T-helper 9 cell (primary cell): Measurements from ENCODE around the gene EPB41L4B.
"Not testable (repeated sequence)": the region's sequence is repeated elsewhere in the genome, so short reads cannot be mapped to it uniquely, and the experiment has no call there.

Experiments
- DNase-seq: peaks from one replicate; pipeline ENCODE4 v3.0.0-alpha.2; 2020

EPB41L4B gene

DNA sequence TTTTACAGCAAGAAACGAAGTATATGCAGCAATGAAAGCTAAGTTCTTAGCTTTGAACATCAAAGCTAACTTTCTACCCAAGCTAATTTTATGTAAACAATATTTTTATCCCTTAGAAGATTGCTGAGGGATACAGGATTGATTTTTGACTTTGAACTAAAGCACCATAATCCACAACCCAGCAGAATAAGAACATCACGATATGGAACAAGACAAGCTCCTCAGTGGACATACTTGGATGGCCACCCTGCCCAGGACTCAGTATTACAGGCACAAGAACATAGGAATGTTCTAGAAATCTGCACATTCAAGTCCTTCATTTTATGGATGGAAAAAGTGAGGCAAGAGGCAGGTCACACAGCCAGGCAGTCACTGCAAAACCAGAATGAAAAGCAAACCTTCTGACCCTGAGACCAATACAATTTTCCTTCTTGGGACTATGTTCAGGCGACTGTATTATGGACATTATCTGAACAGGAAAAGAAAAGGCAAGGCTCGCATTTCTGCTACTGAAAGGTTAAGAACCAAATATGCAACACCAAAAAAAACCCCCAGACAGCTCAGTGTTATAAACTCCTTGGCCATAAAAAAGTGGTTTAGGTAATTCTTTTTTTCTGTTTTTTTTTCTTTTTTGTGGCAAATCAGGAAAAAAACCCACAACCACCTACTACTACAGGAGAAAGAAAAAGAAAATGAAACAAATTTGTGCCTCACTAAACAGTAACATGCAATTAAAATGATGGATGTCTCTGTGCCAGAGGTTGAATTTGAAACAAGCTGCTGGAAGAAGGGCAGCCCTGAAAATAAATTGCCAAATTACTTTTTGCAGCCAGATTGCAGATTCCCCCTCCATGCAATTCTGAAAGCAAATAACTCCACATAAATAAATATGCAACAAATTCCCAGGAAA is 25.4 kb downstream of the EPB41L4B start:
- DNase-seq: no peak

DNA sequence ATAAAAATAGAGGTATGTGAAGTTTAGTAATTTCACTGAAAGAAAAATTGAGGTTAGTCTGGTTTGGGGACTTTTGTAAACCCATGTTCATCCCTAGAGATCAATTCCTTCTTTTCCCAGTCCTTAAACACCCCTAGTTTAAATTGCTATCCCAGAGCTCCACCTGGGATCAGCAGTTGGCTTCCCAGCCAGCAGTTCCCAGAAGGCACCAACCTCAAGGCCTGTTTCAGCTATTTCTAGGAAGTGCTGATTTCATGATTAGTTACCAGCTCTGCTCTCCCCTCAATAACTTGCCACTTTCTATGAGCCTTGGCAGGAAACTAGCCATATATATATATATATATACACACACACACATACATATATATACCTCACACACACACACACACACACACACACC is 30.5 kb downstream of the EPB41L4B start:
- DNase-seq: no peak

DNA sequence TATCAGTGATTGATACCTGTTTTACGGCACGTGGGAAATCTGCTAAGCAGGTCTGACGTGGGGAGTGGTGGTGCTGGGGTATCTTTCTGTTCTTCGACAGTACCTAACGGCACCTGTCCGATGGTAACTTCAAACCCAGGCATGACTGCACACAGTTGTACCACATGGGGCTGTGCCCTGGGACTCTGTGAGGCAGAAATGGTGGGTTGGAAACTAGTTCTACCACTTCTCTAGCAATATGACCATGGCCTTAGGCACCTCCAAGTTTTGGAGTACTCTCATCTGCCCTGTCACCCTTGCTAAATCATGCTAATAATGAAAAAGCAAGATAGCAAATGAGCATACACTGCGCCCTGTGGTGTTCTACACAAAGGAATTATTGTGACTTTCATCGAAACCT is 30.9 kb downstream of the EPB41L4B start:
- no peak for DNase-seq

DNA sequence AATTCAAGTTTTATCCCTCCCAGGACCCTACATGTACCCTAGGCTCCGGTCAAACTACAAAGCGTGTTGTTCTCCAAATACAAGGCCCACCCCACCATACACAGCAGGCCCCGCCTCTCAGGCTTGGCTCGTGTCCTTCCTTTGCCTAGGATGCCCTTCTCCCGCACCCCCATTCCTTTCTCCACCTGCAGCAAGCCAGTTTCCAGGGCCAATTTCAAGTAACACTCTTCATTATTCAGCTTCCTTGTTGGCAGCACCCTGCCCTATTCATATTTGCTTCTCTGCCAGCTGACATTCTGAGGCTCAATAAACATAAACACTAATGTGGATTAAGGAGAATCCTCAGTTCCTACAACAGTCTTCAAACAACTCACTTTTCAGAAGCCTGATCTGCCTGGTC is 31.7 kb downstream of the EPB41L4B start:
- DNase-seq: no peak

DNA sequence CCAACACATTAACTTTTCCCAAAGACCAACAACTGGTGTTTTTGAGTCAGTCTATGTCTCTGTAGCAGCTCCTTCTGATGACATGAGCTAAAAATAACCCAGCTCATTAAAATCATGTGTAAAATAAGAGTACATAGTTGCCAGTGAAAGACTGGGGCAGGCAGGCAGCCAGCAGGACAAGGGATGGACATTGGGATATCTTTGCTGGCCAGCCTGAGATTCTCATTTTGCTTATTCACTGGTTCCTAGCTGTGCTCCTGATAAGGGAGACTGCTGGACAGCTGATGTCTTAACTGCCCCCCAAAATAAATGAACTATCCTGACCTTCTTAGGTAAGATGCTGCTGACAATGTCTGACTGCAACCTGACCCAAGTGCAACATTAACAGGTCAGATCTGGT is 33.9 kb downstream of the EPB41L4B start:
- DNase-seq: no peak

DNA sequence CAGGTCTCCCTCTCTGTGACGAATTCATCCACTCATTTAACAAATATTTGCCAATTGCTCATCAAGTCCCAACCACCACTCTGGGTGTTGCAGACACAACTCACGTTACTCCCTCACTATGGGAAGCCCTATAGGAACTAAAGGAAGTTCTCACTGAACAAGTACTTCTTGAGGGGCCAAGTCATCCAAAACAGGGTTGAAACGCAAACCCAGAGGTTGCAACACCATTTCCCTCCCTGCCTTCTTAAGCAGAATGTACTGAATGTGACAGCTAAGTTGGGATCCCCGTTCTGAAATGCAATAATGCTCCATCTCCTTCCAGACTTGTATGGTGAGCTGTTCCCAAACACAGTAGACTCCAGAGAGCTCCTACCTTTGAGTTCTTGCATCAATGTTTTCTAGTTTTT is 34.3 kb downstream of the EPB41L4B start:
- no peak for DNase-seq

DNA sequence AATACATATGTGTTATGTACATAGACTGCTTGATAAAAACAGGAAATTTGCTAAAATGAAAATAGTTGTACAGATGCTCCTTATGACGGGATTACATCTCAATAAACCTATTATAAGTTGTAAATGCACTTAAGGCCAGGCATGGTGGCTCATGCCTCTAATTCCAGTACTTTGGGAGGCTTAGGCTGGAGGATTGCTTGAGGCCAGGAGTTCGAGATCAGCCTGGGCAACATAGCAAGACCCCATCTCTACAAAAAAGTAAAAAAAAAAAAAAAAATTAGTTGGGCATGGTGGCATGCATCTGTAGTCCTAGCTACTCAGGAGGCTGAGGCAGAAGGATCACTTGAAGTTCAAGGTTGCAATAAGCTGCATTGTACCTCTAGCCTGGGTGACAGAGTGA is 37.2 kb downstream of the EPB41L4B start:
- DNase-seq: not testable (repeated sequence)

DNA sequence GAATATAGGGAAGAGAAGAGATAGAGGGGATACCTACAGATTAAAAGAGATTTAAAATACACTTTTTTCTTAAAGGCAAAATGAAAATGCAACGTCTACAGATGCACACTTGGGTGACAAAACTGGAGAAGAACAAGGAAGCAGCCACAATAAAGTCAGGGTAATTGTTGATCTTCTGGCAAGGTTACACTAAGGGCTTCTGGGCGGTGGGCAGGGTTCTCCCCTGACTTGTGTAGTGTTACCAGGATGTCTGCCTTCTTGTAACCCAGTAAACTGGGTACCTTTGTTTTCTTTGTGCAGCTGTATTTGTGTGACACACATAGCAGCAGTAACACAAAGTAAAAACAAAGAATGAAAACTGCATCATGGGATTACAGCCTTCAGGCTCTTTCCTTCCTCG is 37.8 kb downstream of the EPB41L4B start:
- DNase-seq: no peak

DNA sequence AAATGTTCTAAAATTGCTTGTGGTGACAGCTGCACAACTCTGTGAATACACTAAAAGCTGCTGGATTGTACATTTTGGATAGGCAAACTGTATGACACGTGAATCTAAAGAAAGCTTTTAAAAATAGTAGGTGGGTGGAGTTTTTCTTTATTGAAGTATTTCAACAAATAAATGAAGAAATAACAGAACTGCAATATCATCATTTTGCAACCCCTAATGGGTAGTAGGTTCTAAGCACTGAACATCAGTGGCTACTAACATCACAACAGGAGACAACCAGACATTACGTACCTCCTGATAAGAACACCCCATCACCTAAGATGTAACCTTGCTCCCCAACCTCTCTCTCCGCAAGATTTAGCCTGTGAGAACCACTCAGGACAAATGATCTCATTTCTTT is 38.6 kb downstream of the EPB41L4B start:
- DNase-seq: no peak

DNA sequence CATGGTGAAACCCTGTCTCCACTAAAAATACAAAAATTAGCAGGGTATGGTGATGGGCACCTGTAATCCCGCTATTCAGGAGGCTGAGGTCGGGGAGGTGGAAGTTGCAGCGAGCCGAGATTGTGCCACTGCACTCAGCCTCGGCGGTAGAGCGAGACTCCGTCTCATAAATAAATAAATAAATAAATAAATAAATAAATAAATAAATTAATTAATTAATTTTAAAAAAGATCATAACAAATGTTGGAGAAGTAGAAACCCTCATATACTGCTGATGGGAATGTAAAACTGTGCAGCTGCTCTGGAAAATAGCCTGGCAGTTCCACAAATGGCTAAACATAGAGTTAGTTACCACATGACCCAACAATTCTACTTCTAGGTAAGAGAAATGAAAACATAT is 39.3 kb downstream of the EPB41L4B start:
- DNase-seq: no peak

DNA sequence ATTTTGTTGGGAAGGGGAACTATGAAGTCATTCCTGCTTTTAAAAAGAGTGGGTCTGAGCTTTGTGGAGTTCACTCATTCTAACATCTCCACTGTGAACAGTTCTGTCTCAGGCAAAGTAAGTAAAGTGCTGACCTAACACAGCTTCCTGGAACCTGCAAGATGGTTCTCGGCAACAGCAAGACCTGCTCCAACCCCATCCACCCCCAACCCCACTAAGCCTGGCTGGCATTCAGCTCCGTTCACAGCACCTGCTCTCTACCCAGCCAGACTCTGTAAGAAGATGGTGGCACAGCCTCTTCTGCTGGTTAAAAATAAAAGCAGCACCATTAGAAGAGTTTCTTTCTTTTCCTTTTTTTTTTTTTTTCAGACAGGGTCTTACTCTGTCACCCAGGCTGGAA is 42.0 kb downstream of the EPB41L4B start:
- no peak for DNase-seq

DNA sequence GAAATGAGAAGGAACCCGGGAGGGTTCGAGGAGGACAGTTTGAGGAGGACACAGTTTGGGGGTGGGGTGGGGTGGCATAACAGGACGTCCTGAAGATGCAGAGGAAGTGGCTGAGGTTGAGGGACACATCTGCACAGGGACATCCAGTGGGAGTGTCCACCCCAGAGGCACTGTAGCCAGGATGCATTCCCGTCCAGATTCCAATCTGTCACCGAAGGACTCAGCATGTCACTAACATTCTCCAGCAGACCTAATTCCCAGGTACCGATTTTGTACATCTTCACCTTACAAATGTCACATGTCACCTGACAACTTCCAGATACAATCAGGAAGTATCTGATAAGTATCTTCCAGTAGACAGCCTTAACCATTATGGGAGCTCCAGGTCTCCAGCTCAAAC is 42.6 kb downstream of the EPB41L4B start:
- no peak for DNase-seq

DNA sequence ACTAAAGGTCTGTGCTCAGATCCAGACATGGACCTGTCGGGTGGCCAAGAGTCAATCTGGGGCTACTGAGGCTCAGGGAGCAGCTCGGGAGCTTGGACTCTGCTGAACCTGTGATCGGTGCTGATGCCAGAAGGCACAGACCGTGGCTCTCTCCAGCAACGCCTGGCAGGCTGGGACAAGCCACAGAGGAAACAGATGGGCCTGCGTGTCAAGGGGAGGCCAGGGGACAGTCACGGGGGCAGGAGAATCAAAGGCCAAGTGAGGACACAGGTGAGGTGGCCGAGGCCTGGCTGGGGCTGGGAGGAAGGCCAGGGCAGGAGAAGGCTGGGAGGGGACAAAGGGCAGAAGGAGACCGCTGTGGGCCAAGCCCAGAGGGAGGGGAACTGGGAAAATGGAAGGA is 43.4 kb downstream of the EPB41L4B start:
- no peak for DNase-seq

DNA sequence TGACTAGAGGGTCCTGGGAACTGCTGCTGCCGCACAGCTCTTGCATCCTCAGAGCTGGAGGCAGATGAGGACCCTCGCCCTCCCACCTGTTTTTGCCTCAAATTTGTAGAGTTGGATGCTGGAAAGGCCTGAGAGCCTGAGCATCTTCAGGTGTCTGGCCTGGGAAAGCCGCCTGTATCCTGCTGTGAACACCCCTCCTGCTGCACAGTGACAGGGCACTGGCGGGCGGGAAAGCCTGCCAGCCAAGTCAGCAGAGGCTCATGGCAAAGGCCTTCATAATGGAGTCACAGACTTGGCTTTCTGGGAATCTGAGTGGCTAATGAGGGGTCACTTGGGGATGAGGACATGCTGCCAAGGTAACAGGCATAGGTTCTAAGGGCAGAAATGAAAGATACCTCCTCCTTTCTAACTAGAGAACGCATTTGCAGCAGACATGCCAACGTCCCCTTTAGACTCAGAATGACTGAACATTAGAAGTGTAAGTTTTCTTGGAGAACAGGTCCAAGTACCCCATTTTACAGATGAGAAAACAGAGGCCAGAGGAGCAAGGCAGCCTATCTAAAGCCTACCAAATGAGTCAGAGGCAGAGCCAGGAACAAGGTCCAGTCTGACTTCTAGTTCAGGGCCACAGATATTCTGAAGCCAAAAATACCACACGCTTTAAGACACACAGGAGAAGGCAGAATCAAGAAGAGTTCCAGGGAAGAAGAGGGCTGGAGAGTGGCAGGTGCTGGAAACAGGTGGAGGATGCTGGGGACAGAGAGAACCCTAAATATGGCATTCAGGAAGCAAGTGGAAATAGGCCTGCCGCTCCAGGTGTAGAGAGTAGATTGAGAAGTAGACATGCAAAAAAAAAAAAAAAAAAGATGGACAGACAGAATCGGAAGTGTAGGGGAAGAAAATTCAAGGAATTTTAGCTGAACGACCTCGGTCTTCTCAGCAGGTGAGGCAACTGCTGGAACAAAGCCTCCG is 44.1 kb downstream of the EPB41L4B start:
- no peak for DNase-seq

DNA sequence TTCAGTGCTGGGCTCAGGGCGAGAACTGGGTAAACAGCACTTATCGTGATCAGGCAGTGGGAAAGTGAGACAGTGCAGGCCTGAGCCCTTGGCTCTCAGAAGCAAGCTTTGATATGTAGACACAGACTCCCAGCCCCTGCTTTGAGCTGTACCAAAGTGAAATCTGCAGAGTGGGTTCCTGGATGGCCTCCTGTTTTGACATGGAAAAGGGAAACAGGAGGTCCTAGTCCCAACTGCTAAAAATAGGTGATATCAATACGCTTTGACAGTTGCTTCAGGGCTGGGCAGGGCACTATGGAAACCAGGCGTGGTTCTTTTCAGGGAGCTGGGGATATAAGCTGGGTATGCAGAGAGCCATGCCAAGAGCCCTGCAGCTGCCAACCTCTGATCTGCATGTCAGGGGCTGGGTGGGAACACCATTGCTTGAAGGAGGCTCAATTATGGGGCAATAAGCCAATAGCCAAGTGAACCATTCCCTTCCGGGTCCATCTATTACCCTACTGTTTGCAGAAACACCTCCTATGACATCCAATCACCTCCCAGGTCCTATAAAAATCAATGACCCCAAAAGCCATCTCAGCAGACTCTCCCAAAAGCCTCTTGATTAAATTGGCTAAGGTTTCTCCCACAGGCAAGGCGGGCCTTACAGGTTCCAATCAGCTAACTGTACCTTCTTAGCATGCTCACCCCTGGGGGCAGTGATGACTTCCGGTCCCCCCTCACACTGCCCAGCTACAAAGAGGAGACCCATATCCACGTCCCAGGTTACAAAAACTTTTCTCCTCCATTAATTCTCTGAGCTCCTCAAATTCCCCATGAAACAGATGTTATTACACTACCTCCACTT is 45.8 kb downstream of the EPB41L4B start:
- DNase-seq: no peak

DNA sequence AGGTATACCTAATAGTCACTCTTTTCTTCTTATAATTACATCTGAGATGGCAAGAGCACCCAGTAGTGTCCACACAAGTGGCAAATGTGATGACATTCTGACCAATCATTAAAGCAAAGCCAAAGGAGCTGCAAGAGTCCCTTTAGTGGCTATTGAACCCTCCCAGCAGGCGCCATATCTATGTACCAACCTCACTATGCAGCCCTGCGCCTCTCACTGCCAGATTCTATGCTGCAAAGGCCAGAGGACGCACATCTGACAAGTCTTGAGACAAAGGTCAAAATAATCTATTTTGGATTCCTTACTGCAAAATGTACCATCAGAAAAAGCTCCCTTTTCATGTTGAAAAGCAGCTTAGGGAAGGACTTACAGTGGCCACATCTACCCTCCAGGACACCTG is 47.0 kb downstream of the EPB41L4B start:
- DNase-seq: no peak

DNA sequence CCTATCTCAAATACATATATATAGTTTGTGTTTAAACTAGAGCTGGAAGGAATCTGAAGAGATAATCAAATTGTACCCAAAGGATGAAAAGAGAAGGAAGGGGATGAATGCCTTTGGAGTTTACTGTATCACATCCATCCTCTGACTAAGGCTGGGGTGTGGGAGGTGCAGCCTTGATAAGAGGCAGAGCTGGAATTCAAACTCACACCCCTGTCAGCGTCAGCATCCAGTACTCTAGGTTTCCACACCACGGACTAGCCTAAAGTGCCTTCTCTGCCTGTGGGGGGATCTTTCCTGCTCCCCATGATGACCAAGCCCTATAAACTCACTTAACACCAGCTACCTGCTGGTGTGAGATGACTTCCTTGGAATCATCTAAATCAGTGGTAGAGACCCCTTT is 48.1 kb downstream of the EPB41L4B start:
- no peak for DNase-seq

DNA sequence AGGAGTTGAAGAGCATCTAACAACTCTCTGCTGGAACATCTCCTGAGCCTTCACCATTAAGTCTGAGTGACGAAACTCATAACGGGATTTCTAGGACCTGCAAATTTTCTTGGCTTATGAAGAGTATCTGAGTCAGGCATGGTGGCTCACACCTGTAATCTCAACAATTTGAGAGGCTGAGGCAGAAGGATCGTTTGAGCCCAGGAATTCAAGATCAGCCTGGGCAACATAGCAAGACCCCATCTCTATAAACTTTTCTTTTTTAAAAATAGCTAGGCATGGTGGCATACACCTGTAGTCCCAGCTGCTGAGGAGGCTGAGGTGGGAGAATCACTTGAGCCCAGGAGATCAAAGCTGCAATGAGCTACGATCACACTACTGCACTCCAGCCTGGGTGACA is 48.8 kb downstream of the EPB41L4B start:
- no peak for DNase-seq

DNA sequence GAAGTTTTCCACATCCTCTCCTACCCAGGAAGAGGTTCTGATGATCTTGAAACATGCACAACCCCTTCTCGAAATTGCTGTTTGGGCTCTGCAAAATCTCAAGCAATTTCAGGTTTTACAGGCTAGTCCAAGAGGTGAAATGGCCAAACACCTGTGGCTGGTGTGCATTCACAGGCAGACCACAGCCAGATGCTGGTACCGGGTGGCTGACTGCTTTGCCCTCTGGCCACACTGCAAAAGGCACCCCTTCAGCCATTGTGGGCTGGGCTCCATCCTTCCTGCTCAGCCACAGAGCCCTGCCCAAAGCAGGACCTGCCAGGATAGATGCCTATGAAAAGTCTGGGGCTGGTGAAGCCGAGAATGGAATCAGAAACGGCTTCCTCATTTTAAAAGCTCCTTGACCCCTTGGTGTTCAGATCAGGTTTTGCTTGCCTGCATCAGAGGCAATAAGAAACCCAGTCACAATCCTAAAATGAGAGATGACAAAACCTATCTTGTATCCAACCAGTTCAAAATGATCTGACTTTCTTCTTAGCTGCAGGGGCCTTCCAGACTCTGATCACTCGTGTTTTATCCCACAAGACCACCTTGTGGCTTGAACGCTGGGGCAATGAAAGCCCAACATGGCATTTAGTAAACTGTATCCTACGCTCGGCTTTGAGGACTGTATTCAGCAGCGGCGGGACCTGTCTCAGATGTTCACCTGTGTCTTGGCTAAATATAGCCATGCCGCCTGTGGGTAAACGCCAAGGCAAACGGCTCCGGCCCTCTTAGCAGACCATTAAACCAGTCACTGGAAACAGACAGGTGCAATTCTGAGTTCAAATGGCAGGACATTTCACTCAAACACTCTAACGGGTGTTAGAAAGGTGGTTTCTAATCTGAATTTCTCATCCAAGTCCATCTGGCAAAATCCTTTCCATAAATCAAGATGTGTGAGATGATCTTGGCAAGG is 49.6 kb downstream of the EPB41L4B start:
- DNase-seq: no peak

DNA sequence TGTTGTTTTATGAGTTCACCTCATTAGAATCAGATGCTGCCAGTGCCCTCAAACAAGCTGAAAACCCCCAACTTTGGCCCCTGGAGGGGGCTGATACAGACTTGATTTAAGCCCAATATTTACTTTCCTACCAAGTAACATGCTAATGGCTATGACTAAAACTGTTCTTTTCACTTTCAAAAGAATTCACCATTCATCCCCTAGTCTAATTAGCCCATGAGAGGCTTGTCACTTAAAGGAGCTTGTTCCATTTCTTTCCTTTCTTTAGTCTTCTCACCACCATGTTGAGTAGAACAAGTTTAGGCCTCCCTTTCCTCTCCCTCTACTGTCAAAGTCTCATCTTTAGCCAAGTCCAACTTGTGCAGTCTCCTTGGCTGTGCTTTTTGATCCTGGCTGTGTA is 50.4 kb downstream of the EPB41L4B start:
- no peak for DNase-seq

DNA sequence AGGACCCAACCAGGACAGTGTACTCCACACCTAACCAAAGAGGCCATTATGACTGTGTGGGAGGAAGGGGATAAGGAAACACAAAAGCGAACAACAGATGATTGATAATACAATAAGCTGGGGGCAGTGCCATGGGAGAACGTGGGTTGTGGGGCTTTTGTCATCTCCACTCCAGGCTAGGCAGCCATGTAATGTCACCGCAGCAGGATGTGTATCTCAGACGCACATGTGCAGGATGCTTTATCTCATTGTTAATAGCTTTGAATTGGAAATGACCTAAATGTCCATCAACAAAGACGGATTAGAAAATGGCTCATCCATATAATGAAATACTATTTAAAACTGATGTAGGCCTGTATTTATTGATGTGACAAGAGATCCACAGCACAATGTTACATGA is 51.0 kb downstream of the EPB41L4B start:
- DNase-seq: no peak

DNA sequence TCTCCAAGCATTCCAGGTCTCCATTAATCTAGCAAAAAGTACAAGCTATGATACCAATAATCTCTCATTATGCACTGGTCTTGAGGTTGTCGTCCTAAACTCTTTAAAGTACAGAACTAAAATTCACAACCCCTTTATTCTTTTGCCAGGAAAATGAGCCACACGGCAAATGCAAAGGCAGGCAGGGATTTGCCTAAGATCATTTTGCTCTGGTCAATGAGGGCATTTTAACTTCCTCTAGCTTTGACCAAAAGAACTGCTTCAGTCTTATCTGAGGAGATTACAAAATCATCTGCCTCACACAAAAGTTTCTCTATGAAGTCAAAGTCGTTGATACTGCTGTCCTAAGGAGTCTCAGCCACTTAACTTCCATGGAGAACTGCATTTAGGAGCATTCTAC is 51.8 kb downstream of the EPB41L4B start:
- DNase-seq: no peak
